NCI-H748 (cell line): ENCODE data around the gene TBC1D2B.
A peak's percentile ranks its signal among the peaks of the same experiment; 100 is the strongest.

Experiments used
- DNase-seq: peaks from one replicate; lab custom pipeline; 2025; ENCODE audit not compliant: unreplicated experiment; lab: John Stamatoyannopoulos, UW

TBC1D2B gene

DNA sequence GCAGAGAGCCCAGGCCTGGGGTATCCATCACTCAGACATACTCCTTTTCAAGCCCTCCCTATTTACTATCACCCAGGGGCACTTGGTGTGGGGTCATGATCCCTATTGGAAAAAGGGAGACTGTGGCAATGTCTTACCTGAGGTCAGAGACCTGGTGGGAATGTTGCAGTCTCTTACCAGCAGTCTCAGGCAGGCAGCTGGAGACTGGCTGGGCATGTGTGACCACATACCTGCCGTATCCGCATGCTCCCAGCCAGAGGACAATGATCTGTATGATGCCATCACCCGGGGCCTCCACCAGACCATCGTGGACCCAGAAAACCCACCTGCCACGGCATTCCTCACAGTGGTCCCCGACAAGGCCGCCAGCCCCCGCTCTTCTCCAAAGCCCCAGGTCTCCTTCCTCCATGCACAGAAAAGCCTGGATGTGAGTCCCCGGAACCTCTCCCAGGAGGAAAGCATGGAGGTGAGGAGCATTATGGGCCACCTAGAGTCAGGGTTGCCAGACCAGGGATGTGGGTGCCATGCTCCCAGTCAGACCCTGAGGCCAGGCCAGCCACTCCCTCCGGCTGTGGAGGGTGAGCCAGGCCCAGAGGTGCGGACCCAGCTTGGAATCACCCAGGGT, 20.7 kb upstream of the TBC1D2B start:
- DNase-seq = no peak

DNA sequence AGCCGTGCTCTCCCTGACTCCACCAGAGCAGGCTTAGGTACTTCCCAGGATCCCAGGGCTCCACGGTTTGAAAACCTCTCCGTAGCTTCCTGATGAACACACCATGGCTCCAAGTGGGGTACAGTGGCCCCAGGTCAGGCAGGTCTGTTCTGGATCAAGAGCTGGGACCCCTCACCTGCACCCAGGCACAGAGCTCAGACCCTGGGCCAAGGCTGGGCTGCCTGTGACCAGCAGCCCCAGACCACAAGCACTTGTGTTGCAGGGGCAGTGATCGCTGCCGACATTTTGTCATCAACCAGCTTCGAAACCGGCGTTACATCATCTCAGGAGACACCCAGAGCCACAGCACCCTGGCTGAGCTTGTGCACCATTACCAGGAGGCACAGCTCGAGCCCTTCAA, 20.2 kb upstream of the TBC1D2B start:
- DNase-seq = no peak

DNA sequence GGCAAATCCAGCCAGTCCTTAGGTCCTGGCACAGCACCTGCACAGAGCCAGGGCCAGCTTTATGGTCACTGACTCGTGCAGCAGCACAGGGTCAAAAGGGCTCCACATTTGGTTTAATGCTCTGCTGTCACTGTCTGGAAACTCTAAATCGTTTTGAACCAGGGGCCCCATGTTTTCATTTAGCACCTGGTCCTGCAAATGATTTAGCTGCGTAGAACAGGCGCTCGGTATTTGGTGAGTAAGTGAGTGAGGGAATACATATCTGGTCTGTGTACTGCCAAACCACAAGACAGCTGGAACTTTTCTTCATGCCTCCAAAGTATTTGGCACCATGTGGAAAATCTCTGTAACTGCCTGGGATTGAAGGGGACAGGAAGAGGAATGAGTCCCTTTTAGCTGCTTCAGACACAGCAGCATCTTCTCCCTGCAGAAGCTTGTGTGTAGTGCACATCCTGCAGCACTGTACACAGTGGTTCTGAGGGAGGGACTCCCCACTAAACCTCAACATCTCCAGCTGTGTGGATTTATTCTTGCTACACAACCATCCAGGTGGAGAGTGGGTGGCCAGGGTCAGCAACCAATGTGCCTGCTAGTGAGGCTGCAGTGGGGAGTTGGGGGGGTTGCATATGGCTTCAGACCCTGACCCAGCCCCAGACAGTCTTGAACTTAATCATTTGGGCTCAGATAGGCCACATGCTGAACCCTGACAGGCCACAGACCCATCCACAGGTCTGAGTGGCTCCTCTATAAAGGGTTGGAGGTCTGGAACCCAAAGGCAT, 15.9 kb upstream of the TBC1D2B start:
- DNase-seq = no peak

DNA sequence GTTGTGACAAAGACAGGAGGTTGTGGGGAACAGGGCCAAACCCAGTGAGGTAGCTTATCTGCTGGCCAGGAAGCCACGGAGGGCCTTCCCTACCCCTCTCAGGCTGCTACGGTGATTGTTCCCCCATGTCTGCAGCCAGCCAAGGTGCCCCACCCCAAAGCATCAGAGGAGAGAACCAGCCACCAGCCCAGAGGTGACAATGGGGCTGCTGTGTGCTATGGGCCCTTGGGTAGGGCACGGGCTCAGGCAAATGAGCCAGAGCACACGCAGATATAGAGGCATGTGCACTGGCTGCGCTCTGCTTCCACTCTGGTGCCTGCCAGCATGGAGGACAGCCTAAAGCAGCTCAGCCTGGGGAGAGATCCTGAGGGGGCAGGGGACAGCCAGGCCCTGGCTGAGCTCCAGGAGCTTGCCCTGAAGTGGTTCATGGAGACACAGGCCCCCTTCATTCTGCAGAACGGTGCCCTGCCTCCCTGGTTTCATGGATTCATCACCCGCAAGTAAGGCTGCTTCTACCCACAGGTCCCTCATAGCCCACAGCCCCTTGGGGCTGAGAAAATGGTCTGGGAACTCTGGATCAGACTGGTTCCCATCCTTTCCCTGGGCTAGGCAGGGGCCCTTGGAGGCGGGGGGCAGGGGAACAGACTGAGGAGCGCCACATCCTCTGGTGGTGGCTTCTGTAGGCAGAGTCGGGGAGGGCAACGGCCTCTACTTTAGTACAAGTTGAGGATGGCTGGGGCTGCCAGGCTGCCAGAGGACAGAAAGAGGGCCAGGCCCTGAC, 14.9 kb upstream of the TBC1D2B start, which contains the start of gene SH2D7:
SH2D7 (plus strand) TSS at position 301 of the 781 bp plus-strand sequence; CDS start at position 325, 24 bp downstream.
- DNase-seq = no peak

DNA sequence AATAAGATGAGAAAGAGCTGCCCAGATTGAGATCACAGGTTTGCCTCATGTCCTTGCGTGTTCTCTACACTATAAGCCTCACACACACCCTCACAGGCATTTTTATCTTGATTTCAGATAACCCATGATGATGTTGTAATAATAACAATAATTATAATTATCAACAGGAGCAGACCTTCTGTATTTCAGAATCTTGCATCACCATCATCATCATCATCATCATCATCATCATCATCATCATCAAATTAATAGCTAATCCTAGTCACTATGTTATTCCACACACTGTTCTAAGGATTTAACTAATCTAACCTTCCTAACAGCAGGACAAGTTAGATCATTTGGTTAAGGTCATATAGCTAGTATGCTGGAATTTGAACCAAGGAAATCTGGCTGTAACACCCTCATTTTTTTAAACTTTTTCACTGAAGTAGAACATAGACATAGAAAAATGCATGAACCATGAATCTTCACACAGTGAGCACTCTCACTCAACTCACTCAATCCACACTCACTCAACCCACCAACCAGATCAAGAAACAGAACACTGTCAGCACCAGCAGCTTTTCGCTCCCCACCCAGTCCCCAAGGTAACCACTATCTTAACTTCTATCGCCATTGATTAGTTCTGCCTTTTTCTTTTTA, 13.0 kb upstream of the TBC1D2B start:
- no peak for DNase-seq

DNA sequence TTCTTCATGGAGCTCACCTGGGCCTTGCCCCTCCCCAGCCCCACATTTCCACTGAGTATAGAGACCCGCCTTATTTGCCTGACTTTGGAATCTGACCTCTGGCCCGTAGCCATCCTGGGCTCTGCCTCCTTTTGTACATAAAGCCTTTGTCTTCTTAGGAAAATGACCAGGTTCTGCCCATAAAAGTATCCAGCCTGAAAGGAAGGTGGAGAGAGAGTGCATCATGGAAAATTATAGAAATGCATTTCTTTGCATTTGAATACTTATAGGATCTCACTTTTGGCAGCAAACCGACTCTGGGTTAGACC, 11.2 kb upstream of the TBC1D2B start:
- no peak for DNase-seq

DNA sequence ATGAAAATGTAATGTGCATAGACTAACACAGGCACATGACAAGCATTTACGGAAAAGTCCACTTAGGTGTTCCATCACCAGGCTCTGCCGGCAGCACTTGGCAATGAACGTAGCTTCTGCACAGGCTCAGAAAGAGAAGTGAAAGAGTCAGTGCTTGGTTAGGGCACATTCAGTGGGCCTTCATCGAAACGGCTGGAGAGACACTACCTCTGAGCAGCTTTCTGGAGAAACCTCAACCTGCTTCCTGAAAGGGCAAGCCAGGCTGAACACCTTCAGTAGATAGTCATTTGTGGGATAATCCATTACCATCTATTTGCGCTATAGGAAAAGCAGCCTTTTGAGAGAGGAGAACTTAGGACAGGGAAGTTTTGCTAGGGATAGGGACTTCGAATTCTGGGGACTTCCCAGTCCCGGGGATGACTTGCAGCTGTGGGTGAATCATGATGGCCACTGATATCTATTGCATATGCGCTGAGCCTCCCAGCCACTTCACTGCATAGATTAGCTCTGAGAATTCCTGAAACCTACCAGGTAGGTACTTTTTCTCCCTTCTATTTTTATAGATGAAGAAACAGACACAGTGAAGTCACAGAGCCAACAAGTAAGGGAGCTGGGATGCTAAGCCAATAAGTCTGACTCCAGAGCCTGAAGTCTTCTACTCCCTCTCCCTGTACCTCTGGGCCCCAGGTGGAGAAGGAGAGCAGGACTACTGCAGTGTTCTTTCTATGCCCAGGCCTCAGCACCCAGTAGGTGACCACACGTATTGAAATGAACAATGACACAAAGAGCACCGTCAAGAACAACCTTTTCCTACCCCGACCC, 10.7 kb upstream of the TBC1D2B start:
- no peak for DNase-seq

DNA sequence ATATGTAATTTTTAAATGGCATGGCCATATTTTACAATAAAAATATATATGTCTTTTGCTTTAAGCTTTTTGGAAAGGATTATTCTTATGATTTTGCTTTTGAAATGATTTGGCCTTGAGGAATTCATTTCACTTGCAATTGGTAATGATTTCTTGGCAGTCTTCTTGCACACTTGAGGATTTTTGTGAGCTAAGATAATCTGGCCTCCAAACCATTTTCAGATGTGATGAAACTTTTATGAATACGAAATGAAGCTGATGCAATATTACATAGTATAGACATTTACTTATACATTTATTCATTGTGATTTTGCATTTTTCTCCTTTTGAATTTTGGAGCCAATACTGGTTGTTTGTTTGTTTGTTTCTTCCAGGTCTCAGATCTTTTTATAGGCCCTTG, 8.4 kb upstream of the TBC1D2B start:
- no peak for DNase-seq

DNA sequence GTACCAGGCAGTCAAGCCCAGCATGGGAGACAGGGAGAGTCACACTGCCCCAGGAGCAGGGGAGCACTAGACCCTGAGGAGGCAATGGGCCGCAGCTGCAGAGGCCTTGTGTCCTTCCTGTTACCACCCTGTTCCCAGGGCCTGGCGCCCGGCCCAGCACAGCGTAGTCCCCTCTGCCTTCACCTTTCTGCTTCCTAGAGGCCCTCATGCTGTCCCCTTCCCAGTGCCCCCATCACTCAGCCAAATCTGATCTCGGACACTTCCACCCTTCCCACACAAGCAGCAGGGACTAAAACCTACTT, 6.9 kb upstream of the TBC1D2B start:
- DNase-seq = no peak

DNA sequence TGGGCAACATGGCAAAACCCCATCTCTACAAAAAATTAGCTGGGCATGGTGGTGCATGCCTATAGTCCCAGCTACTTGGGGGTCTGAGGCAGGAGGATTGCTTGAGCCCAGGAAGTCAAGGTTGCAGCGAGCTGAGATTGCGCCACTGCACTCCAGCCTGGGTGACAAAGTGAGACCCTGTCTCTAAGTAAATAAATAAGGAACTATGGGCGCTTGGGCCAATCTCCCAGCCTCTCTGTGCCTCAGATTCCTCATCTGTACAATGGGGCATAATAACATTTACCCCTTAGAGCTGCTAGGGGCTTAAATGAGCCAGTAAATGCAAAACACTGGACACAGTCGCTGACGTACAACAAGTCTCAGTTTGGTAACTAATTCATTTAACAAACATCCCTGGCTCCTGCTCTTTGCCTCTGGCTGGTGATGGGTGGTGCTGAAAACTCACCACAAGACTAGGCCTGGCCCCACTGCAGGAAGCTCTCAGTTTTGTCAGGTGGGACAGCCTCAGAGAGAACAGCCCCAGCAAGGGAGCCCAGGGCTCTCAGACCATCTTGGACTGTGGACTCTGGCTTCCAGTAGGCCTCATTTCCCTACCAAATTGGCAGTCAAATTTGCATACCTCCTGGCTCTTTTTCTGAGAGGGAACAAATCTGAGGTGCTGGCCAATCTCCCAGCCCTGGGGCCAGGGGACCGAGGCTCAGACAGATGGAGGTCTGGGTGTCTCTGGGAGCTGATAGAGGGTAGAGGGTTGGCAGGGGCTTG, 6.4 kb upstream of the TBC1D2B start:
- DNase-seq = no peak

DNA sequence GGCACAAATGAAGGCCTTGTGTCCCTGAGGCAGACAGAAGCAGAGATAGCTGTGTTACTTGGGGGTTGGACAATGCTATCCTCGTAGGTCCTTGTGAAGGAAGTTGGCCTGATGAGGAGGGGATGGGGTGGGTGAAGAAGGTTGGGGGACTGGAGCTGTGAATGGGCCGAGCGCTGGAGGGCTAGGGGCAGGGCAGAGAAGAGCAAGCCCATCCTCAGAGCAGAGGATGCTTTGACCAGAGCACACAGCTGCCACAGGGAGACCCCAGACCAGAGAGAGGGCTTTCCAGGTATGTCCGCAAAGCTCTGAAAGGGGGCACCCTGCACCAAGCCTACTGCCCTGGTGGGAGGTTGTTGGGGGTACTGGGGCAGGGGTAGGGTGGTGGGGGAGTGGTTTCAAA, 5.7 kb upstream of the TBC1D2B start:
- DNase-seq = no peak

DNA sequence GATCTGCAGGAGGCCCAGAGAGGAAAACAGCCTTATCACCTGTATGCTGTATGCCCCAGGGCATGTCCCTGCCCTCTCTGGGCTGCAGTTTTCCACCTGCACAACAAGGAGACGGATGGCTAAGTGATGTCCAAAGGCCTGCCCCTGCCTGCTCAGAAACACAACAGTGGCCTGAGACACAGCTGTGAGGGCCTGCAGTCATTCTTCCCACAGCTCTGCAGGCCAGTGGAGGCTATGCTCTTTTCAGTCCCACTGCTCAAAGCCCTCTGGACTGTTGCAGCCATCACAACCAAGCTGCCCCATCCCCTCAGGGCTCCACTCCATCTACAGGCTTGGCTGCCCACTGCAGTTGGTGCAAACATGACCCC, 5.2 kb upstream of the TBC1D2B start:
- no peak for DNase-seq

DNA sequence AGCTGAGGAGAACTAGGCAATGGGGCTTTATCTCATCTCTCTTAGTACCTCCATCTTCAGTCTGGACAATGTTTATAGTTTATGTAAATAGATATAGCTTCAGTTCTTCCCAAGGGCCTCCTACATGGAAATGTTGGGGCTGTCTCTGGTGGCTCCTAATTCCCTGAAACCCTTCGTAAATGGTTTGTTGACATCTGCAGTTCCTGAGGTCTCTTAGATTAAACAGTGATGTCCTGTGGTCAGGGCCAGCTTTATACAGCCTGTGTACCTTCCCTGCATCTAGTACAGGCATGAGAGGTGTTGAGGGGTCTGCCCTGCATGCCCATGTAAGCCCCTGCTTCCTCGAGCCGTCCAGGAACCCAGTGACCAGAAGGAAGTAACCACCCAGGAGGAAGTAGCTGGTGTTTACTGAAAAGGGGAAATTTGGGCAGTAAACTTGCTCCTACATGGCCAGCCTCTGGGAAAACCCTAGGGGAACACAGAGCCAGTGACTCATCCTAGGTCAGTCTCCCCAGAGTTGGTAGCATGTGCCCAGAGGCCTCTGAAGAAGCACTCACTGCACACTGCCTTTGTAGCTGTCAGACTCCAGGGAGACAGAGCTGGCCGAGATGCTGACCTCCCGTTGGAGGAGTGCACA, 4.7 kb upstream of the TBC1D2B start:
- DNase-seq = no peak

DNA sequence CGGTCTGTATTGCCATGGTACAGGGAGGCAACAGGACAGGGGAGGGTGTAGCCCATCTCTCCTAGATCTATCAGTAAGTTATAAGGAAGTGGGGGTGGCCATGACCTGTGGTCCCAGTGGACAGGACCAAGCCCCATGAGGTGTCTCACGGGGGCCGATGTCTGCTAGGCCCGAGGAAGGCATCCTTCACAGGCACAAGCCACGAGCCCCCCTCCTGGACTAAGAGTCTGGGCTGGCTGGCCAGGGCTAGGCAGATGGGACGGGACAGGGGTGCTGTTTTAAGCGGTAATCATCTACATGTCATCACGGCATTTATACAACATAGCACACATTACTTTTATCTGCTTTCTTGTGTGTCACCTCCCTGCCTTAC, 2.6 kb upstream of the TBC1D2B start:
- DNase-seq = no peak

DNA sequence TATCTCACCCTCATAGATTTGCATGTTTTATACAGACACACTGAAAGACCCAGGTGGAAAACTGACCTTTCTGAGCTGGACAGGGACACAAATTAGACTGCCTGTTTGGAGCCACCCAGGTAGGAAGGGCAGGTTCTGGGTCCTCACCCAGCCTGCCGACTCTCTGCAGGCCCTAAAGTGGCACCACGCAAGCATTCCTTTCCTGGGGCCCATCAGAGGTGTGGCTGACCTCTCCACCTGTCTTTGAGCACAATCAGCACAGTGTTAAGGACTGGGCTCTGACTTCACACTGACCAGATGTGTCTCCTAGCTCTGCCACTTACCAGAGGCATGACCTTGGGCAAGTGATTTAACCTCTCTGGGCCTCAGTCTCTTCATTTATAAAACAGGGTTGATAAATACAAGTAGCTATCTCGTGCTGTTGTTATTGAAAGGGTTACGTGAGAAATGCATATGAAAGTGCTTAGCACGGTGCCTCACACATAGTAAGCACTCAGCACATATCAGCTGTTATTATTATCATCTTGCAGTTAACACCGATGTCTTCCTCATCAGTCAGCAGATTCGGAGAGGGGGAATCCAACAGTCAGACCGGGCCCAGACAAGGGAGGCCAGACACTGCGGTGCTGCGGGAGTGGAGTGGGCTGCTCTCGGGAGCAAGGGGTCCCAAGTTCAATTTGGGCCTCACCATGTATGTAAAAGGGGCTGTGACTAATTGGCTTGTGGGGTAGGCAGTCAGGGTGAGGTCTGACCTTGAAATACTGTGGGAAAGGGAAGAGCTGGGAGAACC, 2.0 kb upstream of the TBC1D2B start:
- DNase-seq = no peak

DNA sequence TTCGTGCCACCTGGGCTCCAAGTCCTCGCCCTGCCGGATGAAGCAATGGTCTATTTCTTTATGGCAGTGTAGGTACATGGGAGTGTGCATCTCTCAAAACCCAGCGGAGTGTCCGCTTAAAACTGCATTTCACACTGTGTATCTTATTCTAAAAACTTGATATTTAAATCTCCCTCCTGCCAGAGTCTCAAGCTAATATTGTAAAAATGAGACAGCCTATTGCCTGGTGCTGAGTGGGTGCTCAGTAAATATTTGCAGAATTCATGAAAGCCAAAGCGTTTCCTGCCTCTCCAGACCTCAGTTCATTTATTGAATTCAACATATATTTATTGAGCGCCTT, 330 bp upstream of the TBC1D2B start:
- peak; percentile 56 for DNase-seq

DNA sequence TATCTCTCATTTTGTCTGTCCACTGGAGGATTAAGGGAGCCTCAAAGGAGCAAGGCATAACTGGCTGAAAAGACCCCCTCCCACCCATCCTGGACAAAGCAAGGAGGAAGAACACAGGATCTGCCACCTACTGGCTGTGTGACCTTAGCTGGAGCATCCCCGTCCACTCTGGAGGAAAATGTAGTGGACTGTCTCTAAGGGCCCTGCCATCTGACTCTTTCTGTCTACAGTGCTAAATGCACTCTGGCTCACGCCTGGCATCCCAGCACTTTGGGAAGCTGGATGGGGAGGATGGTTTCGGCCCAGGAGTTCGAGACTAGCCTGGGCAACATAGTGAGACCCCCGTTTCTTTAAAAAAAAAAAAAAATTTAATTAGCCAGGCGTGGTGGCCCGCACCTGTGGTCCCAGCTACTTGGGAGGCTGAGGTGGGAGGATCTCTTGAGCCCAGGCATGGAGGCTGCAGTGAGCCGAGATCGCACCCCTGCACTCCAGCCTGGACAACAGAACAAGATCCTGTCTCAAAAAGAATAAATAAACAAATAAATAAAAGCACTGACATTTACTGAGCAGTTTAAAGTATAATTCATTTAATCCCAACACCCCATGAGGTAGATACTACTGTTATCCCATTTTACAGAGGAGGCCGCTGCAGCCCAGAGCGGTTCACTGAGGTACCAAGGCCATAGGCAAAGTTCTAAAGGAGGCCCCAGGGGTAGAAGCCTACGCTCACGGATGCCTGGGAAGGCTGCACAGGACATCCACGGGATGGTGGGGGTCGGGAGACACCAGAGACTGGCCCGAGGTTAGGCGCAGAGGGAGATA, 1.1 kb downstream of the TBC1D2B start:
- no peak for DNase-seq

DNA sequence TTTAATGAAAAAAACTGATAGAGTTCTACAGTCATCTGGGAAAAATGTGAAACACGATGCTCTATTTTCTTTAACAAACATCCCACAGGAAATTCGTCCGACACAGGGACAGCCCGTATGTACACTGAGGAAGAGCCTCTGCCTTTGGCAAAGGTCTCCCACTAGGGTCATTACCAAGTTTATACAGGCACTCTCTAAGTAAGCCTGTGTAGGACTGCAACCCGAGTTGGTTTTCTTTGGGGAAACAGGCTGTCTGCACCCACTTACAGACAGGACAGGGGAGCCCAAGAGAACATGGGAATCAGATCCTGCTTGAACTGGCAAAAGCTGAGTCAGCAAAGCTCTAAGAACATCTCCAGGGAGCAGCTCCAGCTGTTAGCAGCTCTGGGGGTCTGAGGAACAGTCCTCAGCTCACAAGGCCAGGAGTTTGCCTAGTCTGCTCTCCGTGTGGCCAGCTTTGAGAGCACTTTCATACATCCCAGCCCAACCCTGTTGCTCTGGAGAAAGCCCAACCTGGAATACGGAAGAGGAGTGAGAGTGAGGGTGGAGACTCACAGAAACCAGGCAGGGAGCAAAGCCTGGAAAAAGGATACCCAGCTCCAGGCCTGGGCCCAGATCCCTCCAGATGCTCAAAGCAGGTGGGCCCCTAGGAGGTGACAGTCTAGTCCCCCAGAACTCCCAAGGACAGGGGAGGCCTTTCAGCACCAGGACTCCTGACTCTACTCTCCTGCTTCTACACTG, 1.9 kb downstream of the TBC1D2B start:
- DNase-seq = peak; percentile 29
